AML-193 (cell line): ENCODE data around the gene NTRK3.

Source experiments
- DNase-seq, 2 experiments: peaks; one replicate each; lab custom pipeline; 2025; lab: John Stamatoyannopoulos, UW

Gene NTRK3

DNA sequence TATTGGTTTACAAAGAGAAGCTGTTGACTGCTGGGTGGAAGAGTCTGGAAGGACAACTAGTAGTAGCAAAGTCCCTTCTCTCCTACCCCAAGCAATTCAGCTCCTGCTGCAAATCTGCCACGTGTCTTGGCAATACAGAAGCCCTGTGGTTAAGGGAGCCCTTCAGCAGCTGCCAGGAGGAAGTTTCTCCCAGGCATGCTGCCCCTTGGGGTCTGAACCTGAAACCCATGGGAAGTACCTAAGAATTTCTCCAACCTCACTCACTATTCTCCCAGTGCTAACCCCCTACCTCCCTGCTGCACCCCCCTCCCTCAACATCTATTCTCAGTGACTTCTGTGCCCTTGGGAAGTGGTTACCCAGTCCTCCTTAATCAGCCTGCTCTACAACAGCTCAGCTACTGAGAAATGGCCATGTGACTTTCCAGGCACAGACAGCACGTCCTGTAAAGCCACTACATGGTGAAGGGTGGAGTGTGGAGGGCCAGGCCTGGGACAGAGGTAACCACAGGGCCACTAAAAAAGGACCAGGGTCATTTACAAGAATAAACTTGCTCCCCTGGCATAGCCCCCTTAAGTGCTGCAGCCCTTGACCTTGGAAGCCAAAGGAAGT lies 316.6 kb downstream of the NTRK3 start:
- DNase-seq = no peak

DNA sequence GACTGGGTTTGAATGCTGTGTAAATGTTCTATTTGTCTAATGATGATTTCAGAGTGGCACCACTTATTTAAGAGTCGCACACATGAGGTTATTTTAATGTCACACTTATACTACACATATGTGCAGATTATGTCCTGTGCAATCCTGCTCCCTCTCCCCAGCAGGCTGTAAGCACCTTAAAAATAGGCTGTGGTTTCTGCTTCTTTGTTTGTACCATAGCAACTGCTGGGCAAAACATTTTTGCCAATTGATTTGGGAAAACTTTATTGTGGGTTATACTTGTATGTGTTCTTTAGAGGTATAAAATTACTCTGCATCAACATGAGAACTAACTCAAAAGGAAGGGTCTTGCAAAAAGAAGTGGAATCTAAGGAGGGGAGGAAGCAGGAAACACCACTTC lies 318.5 kb downstream of the NTRK3 start:
- no peak for DNase-seq

DNA sequence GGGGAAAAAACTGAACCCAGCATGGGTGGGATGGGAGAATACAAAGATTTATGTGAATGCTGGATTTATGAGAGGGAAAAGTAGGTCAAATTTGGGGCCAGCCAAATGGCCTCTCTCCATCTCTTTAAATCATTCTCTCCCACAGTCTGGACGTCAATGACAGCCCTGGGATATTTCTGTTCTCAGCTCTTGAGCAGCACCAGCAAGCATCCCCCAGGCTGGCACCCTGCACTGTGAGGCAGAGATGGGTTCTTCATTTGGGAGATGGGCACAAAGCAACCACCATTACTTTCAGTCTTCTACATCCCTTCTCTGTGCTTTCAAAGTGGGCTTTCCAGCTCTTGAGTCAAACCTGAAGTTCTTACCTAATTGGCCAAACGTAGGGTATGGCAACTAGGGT lies 321.0 kb downstream of the NTRK3 start:
- DNase-seq = no peak

DNA sequence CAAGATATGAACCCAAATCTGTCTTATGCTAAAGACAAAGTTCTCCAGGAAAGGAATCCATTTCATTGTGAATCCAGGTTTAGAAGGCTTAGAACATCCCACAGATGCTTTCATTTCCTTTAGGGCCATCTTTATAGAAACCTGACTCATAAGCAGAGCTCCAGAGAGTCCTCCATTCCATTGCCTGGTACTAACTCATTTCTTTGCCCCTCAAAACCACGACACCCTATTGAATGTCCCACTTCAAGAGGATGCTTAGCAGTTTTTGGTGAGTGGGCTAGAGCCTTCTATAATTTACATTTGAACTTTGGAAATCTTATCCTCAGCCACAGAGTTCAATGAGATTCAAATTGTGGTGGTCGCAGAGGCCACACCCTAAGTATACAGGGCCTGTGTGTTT lies 325.0 kb downstream of the NTRK3 start:
- no peak for DNase-seq

DNA sequence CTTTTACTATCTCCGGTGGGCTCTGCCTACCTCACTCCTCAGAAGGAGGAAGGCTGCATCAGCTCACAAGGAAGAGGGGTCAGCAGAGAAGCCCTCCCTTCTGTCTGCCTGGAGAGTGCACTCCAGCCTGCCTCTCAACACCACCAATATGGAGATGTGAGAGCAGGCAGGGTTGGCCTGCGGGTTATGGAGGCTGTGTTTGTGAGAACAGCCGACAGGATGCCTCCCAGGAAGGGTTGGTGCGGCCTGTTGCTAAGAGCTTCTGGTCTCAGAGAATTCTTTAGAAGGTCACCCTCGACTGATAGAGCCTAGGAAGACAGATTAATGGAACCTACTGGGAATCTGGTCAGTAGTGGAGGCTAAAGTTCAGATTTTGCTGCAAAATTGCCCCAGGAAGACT lies 326.1 kb downstream of the NTRK3 start:
- DNase-seq = no peak

DNA sequence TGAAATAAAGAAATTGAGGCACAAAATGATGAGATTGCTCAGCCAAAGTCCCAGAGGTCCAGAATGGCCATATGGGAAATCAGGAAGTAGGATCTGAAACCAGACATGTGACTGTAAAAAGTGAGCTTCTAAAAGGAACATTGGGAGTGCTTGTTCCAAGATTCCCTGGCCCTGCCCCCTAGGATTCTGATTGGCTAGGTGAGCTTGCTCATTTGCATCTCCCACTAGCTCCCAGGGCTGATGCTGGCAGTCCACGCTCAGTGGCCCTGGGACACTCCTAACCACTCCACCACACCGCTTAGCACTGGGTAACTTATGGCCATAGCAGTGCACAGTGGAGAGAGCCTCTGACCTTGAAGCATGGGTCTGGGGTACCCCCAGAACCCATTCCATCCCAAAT lies 326.7 kb downstream of the NTRK3 start:
- no peak for DNase-seq

DNA sequence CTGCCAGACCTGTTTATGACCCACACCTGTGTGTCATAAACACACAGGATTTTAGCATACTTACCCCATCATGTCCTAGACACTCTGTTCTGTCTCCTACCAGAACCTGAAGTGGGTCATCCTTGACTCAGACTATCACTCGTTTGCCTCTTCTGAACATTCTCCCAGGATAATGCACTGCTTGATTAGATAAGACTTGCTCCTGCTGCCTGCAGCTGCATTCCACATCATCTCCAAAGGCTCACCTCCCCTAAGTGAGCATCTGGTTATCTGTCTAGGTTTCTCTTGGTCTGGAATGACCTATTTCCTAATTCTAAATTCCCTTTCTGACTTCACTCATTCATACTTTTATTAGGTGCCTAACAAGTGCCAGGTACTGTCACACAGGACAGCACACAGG lies 332.1 kb downstream of the NTRK3 start:
- DNase-seq = no peak

DNA sequence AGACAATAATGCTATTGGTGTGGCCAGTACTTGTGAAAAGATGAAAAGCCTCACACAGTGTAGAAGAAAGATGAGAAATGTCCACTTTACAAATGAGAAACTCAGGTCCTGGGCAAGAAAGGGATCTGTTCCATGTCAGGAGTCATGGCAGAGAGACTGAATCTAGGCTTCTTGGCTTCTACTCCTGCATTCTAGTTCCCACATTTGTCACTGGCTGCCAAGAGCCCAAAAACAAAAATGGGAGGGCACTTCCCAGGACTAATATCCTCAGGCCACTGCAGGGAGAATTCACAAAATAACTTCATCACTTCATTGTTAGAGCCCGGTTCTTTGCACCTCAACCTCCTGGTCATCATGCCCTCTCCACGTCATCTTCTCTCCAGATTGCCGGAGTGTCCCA lies 337.5 kb downstream of the NTRK3 start:
- DNase-seq = no peak

DNA sequence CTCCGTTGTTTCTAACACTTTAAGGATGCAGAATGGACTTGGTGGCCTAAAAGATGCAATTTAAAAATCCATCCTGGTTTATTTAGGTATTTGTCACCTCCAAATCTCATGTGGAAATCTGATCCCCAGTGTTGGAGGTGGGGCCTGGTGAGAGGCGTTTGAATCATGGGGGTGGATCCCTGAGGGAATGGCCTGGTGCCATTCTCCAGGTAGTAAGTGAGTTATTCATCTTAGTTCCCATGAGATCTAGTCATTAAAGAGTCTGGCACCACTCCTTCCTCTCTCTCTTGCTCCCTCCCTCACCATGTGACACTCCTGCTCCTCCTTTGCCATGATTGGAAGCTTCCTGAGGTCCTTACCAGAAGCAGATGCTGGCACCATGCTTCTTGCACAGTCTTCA lies 339.1 kb downstream of the NTRK3 start:
- DNase-seq = no peak

DNA sequence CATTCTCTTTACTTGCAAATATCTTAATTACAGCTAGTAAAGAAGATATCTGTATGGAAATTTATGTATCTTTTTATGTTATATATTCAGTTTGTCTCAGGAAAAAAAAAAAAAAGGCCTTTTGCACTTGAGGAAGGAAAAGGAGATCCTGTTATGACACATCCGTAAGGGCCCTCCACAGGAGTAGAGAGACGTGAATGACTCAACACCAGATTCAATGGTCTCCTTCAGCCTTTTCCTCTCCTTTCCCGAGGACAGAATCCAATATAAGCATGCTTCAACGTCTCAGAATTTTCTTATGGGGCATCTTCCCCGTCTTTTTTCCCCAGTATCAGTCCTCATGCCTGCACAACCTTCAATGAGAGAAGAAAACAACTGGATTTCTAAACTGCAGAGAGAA lies 340.3 kb downstream of the NTRK3 start:
- no peak for DNase-seq

DNA sequence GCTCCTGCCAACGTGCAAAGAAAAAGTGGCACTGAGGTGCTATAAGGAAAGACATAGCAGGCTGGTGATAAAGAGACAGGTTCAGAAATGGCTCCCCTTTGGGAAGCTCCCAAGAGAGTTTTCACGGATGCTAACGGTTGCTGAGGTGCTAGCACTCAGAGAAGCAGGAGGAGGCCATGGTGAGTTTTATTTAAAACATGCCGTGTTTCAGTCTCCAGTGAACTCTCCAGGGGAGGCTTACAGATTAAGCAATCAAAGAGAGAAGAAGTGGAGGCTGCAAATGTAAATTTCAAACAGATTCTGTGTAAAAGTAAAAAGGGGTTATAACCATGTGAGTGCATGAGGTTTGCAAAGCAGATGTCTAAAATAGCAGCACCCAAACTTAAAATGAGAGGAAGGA lies 346.2 kb downstream of the NTRK3 start:
- DNase-seq = no peak

DNA sequence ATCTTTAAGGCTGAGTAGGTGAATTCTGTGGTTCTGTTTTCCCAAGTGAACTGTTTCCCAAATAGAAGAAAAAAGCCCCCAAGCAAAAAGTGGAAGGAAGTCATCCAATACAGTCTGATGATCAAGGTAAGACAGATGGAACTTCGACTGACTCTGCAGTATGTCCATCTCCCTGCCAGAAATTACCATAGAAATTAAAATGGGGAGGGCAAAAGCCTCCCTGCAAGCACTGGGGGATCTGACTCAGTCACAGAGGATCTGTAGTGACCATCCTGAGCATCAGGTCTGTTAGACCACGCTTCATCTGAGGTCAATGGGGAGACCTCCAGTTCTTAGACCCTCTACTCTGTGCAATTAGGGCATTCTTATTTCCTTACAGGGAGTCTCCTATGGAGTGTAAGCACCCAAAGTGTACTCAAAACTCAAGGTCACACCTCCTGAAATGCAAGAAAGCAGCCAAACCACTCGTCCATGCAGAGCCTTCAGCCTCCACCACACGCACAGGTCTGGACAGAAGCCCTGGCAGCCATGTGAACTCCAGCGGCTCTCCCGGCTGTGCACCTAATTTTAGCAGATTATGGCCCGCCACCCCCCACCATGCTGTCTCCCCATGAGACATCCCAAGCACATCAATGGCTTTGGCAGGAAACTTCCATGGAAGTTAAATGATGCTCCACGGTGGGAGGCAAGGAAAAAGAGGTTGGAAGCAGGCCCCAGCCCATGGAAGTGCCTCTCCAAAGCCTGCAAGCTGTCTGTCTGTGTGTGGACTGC lies 348.7 kb downstream of the NTRK3 start:
- DNase-seq = no peak

DNA sequence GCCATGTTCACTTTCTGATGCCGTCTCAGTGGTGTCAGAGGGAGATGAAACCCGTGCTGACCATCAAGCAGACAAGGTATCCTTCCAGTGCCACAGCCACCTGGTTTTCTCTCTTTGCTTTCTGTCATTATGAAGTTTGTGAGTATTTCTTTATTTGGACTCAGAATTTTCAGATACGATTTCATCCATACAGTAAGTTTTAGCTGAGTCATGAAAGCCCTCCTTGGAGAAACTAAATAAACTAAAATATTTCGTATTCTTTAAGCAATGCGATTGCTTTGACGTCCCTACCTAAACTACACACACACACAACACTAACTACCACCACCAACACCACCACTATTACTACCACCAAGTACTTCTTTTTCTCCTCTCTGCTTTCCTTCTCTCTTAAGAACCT lies 350.1 kb downstream of the NTRK3 start:
- no peak for DNase-seq

DNA sequence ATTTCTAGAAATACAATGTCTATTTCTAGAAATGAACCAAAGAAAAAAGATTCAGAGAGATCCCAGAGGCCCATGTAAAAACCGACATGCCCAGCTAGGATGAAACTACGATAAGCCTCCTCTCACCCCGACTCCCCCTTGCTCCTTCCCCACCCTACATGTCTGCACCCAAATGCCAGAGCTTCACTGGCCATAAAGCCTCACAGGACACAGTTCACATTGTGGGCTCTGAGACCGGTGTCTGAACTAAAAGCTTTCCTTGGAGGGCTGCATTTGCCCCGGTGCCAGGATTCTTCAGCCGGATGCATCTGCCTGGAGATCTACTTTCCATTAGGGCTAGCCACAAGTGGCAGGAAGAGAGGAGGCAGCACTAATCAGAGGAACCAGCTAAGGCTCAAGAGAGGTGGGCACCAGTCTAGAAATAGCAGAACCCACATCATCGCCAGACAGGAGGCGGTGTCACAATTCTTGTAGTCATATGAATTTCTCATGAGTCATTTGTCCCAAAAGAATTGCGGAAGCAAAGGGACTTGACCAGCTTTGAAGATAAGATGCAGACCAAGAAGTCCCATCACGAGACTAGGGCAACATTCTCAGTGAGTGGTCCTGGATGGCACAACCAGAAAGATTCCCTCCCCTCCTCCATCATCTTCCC lies 353.6 kb downstream of the NTRK3 start:
- DNase-seq = no peak

DNA sequence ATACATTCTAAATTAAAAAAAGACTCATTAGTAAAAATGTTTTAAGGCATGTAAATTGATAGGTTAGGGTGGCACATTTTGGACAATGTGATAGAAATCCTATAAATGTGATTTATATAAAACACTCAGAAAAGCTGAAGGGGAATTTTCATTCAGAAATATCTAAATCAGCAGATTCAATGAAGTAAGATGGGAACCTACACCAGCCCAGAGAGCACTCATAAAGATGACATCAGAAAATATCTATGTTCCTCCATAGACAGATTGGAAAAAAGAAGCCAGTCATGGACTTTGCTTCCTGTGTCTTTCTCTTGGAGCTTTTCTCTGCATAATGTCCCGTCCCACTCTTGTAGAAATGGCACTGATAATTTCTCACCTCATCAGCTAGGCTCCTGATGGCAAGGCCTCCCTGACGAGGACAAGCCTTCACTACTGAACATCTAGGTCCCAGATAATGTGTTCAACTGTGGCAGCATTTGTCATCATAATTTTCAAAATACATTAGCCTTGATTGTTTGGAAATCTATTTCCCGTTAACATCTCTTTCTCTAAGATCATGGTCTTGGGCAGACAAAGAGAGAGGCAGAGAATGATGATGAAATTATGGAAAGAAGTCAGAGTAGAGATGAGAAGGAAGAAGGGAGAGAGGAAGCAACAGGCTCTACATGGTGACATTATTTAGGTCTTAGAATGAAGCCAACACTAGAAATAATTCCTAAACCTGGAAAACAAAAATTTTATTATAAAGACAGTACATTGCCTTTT lies 354.4 kb downstream of the NTRK3 start:
- DNase-seq = no peak

DNA sequence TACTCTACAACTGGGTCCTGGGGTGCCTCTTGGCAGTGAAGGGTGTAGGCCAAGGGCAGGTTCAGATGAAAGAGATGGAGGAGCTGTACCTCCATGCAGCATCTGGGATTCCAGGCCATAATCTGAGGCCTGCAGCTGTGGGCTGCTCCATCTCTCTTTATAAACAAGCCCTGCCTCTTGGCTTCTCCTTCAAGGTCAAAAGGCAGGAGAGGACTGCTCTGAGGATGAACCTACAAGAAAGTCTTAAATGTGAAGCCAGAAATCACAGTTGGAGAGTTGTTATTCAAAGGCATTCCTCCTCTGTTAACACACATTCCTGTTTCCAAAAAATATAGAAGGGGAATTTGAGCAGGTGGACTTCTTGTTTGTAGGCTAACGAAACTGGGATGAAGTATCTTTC lies 355.5 kb downstream of the NTRK3 start:
- DNase-seq = no peak

DNA sequence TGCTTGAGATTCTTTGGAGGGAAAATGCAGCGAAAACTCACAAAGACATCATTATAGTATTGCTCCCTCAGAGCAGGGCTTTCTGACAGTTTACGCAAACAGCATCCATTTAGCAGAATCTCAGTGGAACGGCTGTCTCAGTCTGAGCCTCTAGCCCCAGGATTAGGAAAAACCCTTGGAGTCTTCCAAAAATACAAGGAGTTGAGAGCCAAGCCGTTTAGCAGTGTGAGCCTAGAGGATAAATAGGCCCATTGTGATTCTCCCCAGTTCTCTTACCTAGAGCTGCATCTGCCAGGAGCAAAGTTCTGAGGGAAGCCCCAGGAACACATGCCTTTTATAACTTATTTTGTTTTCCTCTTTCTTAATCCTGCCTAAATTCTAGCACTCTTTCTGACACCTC lies 359.6 kb downstream of the NTRK3 start:
- DNase-seq = no peak

DNA sequence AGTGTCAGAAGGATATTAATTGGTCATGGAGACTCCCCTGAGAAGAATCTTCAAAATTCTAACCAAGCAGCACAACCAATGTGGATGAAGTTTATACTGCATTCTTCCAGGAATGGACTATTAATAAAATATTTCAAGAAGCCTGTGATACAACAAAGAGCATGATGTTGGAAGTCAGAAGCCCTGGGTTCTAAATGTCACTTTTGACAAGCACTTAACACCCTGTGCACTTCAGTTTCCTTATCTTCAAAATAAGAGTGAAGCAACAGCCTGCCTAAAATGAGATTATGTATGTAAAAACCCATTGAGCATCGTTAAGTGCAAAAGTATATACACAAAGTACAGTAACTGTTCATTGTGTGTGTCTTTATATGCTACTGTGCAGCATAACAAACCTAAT lies 369.4 kb downstream of the NTRK3 start:
- DNase-seq = no peak

DNA sequence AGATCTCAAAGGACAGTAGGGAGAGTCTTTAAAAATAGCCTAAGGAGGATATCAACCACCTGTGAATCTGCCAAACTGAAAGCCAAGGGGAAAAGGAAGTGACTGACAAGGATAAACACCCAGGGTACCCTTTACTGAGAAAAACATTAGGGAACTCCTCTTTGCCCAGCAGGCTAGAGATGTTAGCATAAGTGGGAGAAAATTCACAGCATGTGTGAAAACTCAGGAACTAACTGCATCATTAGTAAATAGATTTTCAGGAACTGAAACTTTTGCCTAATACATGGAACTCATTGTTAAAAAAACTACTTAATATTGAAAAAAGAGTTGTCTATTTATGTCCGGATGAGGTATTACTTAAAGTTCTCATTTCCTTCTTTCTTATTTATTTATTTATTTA lies 375.5 kb downstream of the NTRK3 start:
- DNase-seq = no peak

DNA sequence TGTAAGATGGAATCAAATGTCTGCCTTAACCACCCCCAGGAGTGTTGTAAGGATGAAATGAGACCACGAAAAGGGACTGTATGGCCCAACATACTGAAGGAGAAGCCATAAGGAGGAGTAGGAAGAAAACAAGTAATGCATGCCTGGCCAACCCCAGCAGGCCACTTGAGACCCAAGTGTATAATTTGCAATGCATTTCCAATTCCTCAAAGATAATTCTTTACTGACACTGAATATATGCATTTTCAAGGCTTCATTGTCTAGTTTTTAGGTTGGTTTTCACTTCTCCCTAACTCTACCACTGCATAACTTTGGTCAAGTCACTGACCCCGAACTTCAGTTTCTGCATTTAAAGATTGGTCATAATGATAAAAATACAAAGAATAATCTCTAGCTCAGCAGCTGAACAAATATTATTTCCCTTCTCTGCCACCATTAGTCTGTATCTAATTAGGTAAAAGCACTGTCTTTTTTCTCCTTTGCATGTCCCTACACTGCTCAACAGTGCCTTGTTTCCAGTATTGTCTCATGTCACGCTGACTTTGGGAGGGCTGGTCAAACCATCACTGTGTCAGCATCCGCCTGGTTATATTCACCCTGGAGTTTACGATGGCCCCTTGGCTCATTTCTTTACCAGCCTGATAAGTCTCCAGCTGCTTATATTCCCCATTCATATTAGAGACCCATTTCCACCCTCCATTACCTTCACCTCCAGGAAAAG lies 378.6 kb downstream of the NTRK3 start:
- DNase-seq = no peak

DNA sequence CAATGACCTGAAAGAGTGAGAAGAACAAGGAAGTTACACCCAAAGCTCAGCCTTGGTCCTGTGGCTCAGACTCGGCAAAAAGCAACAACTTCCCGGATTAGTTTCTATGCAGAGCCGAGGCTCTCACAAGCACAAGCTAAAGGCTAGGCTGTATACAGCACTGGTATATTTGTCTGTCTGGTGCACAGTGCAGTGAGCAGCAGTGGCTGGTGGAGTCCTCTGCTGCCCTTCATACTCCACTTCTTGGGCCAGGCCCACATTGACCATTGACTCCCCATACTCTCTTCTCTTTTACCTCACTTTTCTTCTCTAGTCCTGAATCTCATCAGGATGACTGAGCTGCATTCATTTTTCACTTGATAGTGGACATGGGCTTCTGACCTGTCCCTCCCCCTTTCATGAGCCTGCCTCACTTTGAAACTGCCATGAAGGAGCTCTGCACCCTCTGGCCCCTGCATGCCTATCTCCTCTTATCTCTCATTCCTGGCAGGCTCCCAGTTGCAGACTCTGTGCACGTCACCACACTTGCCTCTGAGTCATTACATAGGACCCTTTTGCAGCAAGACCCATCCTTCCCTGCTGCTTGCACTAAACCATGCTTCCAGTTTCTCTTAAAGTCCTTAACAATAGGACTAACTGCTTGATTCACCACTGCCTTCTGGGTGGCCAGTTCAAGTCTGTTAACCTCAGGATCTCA lies 379.3 kb downstream of the NTRK3 start:
- DNase-seq = no peak
